Psoas muscle (tissue), 8 donors: Measurements from ENCODE around the gene TMIGD3. TPM values are rescaled to one million over a fixed set of nuclear protein-coding genes. Genes with fewer than 3 reads are reported as not detected.
A peak's percentile ranks its signal among the peaks of the same experiment; 100 is the strongest.

Experiments used
- ATAC-seq, 4 donors: fragments of 200-7000 bp; cut with Tn5 transposase; one replicate each; pipeline ENCODE4 v1.9.1; 2020; ENCODE audit warnings: moderate library complexity in 3 of 4, mild to moderate bottlenecking in 2 of 4
- DNase-seq, 2 donors: peaks; one replicate each; pipeline ENCODE4 v3.0.0-alpha.2; 2020
- H3K27ac ChIP-seq: fragments of 200-600 bp; one replicate; pipeline ENCODE4 v1.8.0; 2022
- H3K27me3 ChIP-seq, 3 donors: fragments of 200-600 bp in 1 of 3; one replicate each; pipeline versions ENCODE4 v1.6.1 to v1.8.0; 2013 to 2022; ENCODE audit warnings: low read length in 2 of 3, mild to moderate bottlenecking in 2 of 3, moderate library complexity in 1 of 3; ENCODE audit not compliant: insufficient read depth in 3 of 3
- H3K36me3 ChIP-seq, 2 donors: fragments of 200-600 bp in 1 of 2; one replicate each; pipeline versions ENCODE4 v1.6.1 to v1.8.0; 2013 to 2022; ENCODE audit warnings: low read depth in 1 of 2, mild to moderate bottlenecking in 1 of 2, moderate library complexity in 1 of 2; ENCODE audit not compliant: insufficient read depth in 1 of 2
- H3K4me1 ChIP-seq: fragments of 200-600 bp; one replicate; pipeline ENCODE4 v1.8.0; 2022
- H3K4me3 ChIP-seq: fragments of 200-600 bp; one replicate; pipeline ENCODE4 v1.8.0; 2022; ENCODE audit warnings: mild to moderate bottlenecking
- H3K9me3 ChIP-seq: fragments of 200-600 bp; one replicate; pipeline ENCODE4 v1.8.0; 2022
- WGBS, 3 donors: extraction: QIAGEN DNeasy Blood & Tissue Kit; methylation state at CpG; one replicate each; pipeline versions ENCODE4 v1.1.6 to v1.1.7; 2013; 5-methylcytosine and 5-hydroxymethylcytosine counted together
- intact Hi-C, 2 donors: fragments of 100-400 bp; cut with DNase I; formaldehyde crosslinking; loops; one replicate each; pipeline versions ENCODE4 v1.11.0 to v1.14.2; 2022
- polyA plus RNA-seq, 3 donors: library from polyadenylated mRNA; stranded (reverse); fragments of 200-250 nt; gene quantifications; one replicate each; pipeline ENCODE4 v1.2.3, GENCODE V29; 2013
- total RNA-seq, 4 donors: library from RNA; stranded (reverse); fragmentation: NEBNext Ultra II Directional in 2 of 4; extraction: Animal tissue kit (Norgen Biotek cat#: 25700) in 2 of 4; gene quantifications; one replicate each; pipeline versions ENCODE4 v1.2.1 to v1.2.4, GENCODE V29; 2021 to 2023
- TF ChIP-seq, protein P1 (sequence below): fragments of 200-600 bp; IDR thresholded peaks from one replicate; pipeline ENCODE4 v1.8.0; 2022; ENCODE audit warnings: antibody characterized with exemption
- donor health status: healthy with polysubstance abuse.
- donor health status: DM: no; HTN: no; CAD: no; lungs with moderate emphysema.
- donor health status: Bipolar disorder and iron deficiency.
- donor health status: healthy.
- donor health status: DM: yes; HTN: yes; CAD: no.
- donor health status: DM: no; HTN: no; CAD: no.
- donor health status: DM: no; HTN: no; CAD: no.
- donor health status: DM: yes; HTN: yes; CAD: no.

TMIGD3 gene
- total and polyA plus RNA-seq, 7 donors: 0.34 to 1.1 (median 0.61) TPM

DNA sequence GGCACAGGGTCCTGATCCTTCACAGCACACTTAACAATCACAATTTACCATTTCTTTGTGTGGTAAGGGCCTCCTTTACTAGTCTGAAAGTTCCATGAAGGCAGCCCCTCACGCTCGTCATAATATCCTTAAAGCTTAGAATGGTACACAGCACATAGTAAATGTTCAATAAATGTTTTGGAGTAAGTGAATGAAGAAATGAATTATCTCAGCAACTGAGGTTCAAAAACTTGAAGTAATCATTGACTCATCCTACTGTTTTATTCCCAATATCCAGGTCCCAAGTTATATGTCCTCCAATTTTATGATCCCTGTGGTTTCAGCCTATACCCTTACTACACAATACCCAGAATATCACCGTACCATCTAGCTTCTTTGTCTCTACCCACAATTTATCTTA is 31.9 kb downstream of the TMIGD3 start:
- DNase-seq: no peak
- H3K4me3 ChIP-seq: no peak overlapping the region
- H3K36me3 ChIP-seq: peaks cover 22 to 84% of the 10 kb centered on the region in 2 donors
- H3K4me1 ChIP-seq: no peaks in the 10 kb centered on the region
- no peaks in the 10 kb centered on the region for H3K27me3 ChIP-seq
- H3K27ac ChIP-seq: no peak overlapping the region
- 95 to 98% (median 97%) methylated on average over 3 of the region's 3 CpGs for WGBS, 3 donors
- intact Hi-C loops: no loop called here
- ATAC-seq: no peak
- no peaks in the 10 kb centered on the region for H3K9me3 ChIP-seq
- TF ChIP-seq, protein P1, sequence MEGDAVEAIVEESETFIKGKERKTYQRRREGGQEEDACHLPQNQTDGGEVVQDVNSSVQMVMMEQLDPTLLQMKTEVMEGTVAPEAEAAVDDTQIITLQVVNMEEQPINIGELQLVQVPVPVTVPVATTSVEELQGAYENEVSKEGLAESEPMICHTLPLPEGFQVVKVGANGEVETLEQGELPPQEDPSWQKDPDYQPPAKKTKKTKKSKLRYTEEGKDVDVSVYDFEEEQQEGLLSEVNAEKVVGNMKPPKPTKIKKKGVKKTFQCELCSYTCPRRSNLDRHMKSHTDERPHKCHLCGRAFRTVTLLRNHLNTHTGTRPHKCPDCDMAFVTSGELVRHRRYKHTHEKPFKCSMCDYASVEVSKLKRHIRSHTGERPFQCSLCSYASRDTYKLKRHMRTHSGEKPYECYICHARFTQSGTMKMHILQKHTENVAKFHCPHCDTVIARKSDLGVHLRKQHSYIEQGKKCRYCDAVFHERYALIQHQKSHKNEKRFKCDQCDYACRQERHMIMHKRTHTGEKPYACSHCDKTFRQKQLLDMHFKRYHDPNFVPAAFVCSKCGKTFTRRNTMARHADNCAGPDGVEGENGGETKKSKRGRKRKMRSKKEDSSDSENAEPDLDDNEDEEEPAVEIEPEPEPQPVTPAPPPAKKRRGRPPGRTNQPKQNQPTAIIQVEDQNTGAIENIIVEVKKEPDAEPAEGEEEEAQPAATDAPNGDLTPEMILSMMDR: no peak

DNA sequence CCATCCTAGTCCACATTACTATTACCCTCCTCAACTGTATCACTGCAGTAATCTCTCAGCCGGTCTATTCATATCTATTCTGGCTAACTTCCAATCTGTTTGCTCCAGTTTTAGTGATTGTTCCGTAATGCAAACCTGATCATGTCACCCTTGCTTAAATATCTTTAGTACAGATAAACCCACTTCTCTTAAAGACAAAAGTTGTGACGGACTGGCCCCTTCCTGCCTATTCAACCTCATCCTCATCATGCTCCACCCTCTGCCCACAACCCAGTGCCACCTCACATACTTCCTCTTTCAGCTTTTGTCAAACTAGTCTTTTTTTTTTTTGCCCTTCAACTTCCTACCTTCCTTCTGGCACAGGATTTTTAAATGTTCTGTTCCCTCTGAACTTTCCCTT is 32.4 kb downstream of the TMIGD3 start:
- 64 to 74% (median 71%) methylated on average over 3 of the region's 3 CpGs for WGBS, 3 donors
- Histone ChIP-seq H3K9me3 (no peaks in the 10 kb centered on the region), H3K4me3 (no peak overlapping the region), H3K4me1 (no peaks in the 10 kb centered on the region), H3K27me3 (no peaks in the 10 kb centered on the region), H3K36me3 (peaks cover 22 to 78% of the 10 kb centered on the region in 2 donors), H3K27ac (no peak overlapping the region)
- intact Hi-C loops: no loop called here
- peak in 1 of 4 donors; percentile 39 for ATAC-seq
- DNase-seq: peak; percentile 29 to 61
- TF ChIP-seq, protein P1: no peak

DNA sequence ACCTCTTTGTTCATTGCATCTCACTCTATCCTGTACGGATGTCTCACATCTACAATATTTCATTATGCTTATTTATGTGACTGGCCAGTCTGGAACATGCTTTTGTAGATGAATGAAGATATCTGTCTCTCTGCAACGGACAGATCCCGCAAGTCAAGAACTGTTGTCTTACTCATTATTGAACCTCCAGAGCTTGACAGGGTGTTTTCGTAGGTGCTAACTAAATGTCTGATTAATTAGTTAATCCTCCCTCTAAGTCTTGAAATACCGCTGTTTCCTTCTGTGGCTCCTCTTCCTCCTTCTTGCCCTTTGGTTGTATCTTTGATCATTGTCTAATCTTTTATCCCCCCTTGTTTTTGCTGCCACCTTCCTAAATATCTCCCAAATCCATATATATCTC is 32.8 kb downstream of the TMIGD3 start:
- TF ChIP-seq, protein P1: no peak
- no peaks in the 10 kb centered on the region for H3K27me3 ChIP-seq
- no peaks in the 10 kb centered on the region for H3K9me3 ChIP-seq
- no peak for ATAC-seq
- intact Hi-C loops: no loop called here
- H3K36me3 ChIP-seq: peaks cover 22 to 74% of the 10 kb centered on the region in 2 donors
- H3K4me3 ChIP-seq: no peak overlapping the region
- H3K4me1 ChIP-seq: no peaks in the 10 kb centered on the region
- WGBS, 3 donors: 86 to 95% (median 92%) methylated on average over 5 of the region's 5 CpGs
- DNase-seq: no peak
- H3K27ac ChIP-seq: no peak overlapping the region

DNA sequence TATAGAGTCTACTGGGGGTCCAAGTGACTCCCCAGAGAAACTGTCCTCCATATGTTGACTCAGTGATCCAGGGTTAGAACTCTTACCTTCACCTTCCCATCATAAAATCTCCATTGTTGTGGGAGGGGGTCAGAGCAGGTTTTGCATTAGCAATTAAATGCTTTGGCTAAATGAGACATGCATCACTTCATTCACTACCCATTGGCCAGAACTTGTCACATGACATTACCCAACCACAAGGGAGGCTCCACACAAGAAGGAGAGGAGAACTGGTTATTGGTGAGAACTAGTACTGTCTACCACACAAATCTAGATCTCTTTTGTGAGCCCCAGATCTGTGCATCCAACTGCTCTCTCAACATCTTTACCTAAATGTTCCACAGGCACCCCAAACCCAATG is 33.9 kb downstream of the TMIGD3 start:
- no peaks in the 10 kb centered on the region for H3K4me1 ChIP-seq
- no peaks in the 10 kb centered on the region for H3K9me3 ChIP-seq
- intact Hi-C loops: no loop called here
- TF ChIP-seq, protein P1: no peak
- H3K36me3 ChIP-seq: peaks cover 18 to 77% of the 10 kb centered on the region in 2 donors
- ATAC-seq (no peak), DNase-seq (no peak)
- no peak overlapping the region for H3K27ac ChIP-seq
- H3K27me3 ChIP-seq: no peaks in the 10 kb centered on the region
- H3K4me3 ChIP-seq: no peak overlapping the region

DNA sequence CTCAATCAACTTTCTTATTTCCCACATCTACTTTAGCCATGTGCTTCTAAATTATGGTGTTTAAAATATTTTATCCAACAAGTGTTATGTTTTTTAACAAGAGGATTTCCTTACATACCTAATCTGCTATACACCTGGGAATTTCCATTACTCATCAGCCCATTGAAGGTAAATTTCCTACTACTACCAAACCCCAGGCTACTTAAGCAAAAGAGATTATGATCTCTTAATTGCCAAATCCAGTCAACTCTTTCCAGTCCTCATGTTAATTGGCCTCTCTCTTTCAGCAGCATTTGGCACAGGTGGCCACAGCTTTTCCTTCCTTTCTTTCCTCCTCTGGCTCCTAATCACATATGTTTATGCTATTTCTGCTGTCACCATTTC is 34.7 kb downstream of the TMIGD3 start:
- H3K4me1 ChIP-seq: no peaks in the 10 kb centered on the region
- intact Hi-C loops: no loop called here
- no peaks in the 10 kb centered on the region for H3K27me3 ChIP-seq
- H3K9me3 ChIP-seq: no peaks in the 10 kb centered on the region
- TF ChIP-seq, protein P1: no peak
- peaks cover 16 to 78% of the 10 kb centered on the region in 2 donors for H3K36me3 ChIP-seq
- ATAC-seq (no peak), DNase-seq (no peak)
- H3K4me3 ChIP-seq: no peak overlapping the region
- H3K27ac ChIP-seq: no peak overlapping the region
